CD8-positive, alpha-beta memory T cell (primary cell): ENCODE measurements around the gene BRSK1. TPM values are rescaled to one million over a fixed set of nuclear protein-coding genes. Genes with fewer than 3 reads are reported as not detected.
A peak's percentile ranks its signal among the peaks of the same experiment; 100 is the strongest.

ENCODE experiments used
- CTCF ChIA-PET: fragments of 350-600 bp; sonication (Branson Sonifier 250); formaldehyde crosslinking; loops from one replicate; lab custom pipeline; 2021; ENCODE audit warnings: antibody characterized with exemption; lab: Charles Lee
- POLR2A ChIA-PET: fragments of 350-600 bp; sonication (Branson Sonifier 250); formaldehyde crosslinking; loops from one replicate; lab custom pipeline; 2021; ENCODE audit warnings: antibody characterized with exemption; lab: Charles Lee
- DNase-seq, 5 donors: peaks; one replicate each; pipeline versions ENCODE4 v3.0.0 to v3.0.0-alpha.2; 2020 to 2022; ENCODE audit warnings: mixed read lengths in 1 of 5
- H3K27ac ChIP-seq: one replicate; pipeline ENCODE4 v1.7.0; 2013; ENCODE audit warnings: low read depth, mild to moderate bottlenecking, low read length, moderate library complexity
- H3K27me3 ChIP-seq: 2 replicates; pipeline ENCODE4 v1.7.0; 2013; ENCODE audit warnings: low read length, mild to moderate bottlenecking; ENCODE audit not compliant: insufficient read depth, poor library complexity, severe bottlenecking
- H3K36me3 ChIP-seq: 2 replicates; pipeline ENCODE4 v1.7.0; 2013; ENCODE audit warnings: mild to moderate bottlenecking, low read length, moderate library complexity; ENCODE audit not compliant: insufficient read depth
- H3K4me1 ChIP-seq: 2 replicates; pipeline ENCODE4 v1.7.0; 2013; ENCODE audit warnings: mild to moderate bottlenecking, low read length, moderate library complexity; ENCODE audit not compliant: insufficient read depth
- H3K4me3 ChIP-seq: 2 replicates; pipeline ENCODE4 v1.7.0; 2013; ENCODE audit warnings: mild to moderate bottlenecking, low read length
- H3K9me3 ChIP-seq: 2 replicates; pipeline ENCODE4 v1.7.0; 2013; ENCODE audit warnings: mild to moderate bottlenecking, low read length
- H3K27ac Mint-ChIP-seq, 8 donors: one replicate each; pipeline ENCODE4 v1.8.0; 2020 to 2021; ENCODE audit warnings: mixed read lengths in 8 of 8, mild to moderate bottlenecking in 6 of 8, inconsistent platforms in 3 of 8, moderate library complexity in 3 of 8
- H3K27me3 Mint-ChIP-seq, 2 donors: one replicate each; pipeline ENCODE4 v1.8.0; 2020 to 2021; ENCODE audit warnings: mixed read lengths in 2 of 2, mild to moderate bottlenecking in 1 of 2, moderate library complexity in 1 of 2
- H3K36me3 Mint-ChIP-seq, 3 donors: one replicate each; pipeline ENCODE4 v1.8.0; 2020 to 2021; ENCODE audit warnings: mixed read lengths in 3 of 3, inconsistent platforms in 1 of 3, mild to moderate bottlenecking in 1 of 3
- H3K4me1 Mint-ChIP-seq, 3 donors: one replicate each; pipeline ENCODE4 v1.8.0; 2020 to 2021; ENCODE audit warnings: mixed read lengths in 3 of 3, inconsistent platforms in 1 of 3, mild to moderate bottlenecking in 1 of 3
- H3K4me3 Mint-ChIP-seq, 7 donors: one replicate each; pipeline ENCODE4 v1.8.0; 2020 to 2021; ENCODE audit warnings: mixed read lengths in 7 of 7, mild to moderate bottlenecking in 6 of 7, moderate library complexity in 4 of 7, inconsistent platforms in 2 of 7
- H3K9me3 Mint-ChIP-seq, 5 donors: one replicate each; pipeline ENCODE4 v1.8.0; 2020 to 2022; ENCODE audit warnings: mixed read lengths in 5 of 5, mild to moderate bottlenecking in 3 of 5, moderate library complexity in 2 of 5, inconsistent platforms in 1 of 5
- polyA plus RNA-seq: library from polyadenylated mRNA; unstranded; fragments of 300-500 nt; fragmentation: Illumina TruSeq; gene quantifications from one replicate; pipeline ENCODE4 v1.2.3, GENCODE V29; 2021
- total RNA-seq, 2 experiments: library from RNA; stranded (reverse); gene quantifications; one replicate each; pipeline ENCODE4 v1.2.3, GENCODE V29; 2021

BRSK1 gene
- total and polyA plus RNA-seq, 3 experiments from 2014 or later, result 0.82 to 5.7 (median 4.1) TPM

- H3K27me3 ChIP-seq, result no peaks in the 10 kb centered on the region
- DNase-seq, result no peak
These were observed 75.4 kb downstream of the BRSK1 start for GRCh38 chr19:55358943-55359908.

GRCh38 chr19:55360902-55361301 is 77.1 kb downstream of the BRSK1 start:
- Histone ChIP-seq H3K27ac (no peak overlapping the region), H3K27me3 (no peaks in the 10 kb centered on the region), H3K4me3 (no peak overlapping the region), H3K9me3 (no peaks in the 10 kb centered on the region), H3K36me3 (no peaks in the 10 kb centered on the region), H3K4me1 (no peaks in the 10 kb centered on the region)
- no peaks in the 10 kb centered on the region for H3K9me3 Mint-ChIP-seq
- H3K36me3 Mint-ChIP-seq, result no peaks in the 10 kb centered on the region
- CTCF ChIA-PET, result no interaction called here
- H3K27ac Mint-ChIP-seq, result no peak overlapping the region
- H3K4me3 Mint-ChIP-seq, result no peak overlapping the region
- no peak for DNase-seq
- peaks cover 0 to 12% of the 10 kb centered on the region in 2 donors for H3K27me3 Mint-ChIP-seq
- POLR2A ChIA-PET, result no interaction called here
- no peaks in the 10 kb centered on the region for H3K4me1 Mint-ChIP-seq

More at GRCh38 chr19:55358943-55359908, 75.4 kb downstream of the BRSK1 start:
- no peaks in the 10 kb centered on the region for H3K36me3 ChIP-seq
- Mint-ChIP-seq H3K27ac (peak overlapping the region in 1 of 8 donors; percentile 65), H3K36me3 (no peaks in the 10 kb centered on the region), H3K4me3 (no peak overlapping the region), H3K27me3 (peaks cover 0 to 12% of the 10 kb centered on the region in 2 donors), H3K9me3 (no peaks in the 10 kb centered on the region), H3K4me1 (peaks cover 0 to 5% (median 0%) of the 10 kb centered on the region in 3 donors)
- no peaks in the 10 kb centered on the region for H3K4me1 ChIP-seq
- ChIA-PET POLR2A (interaction anchor here (0.7 kb wide), 1 partner anchor 54 kb away, joined by 3 read pairs; no protein-coding TSS in a partner anchor), CTCF (no interaction called here)
- H3K9me3 ChIP-seq, result no peaks in the 10 kb centered on the region
- H3K4me3 ChIP-seq, result no peak overlapping the region
- no peak overlapping the region for H3K27ac ChIP-seq

Other genes starting within 250 kb of the BRSK1 start
- not detected for gene GP6, start 245.7 kb upstream of the BRSK1 start, total RNA-seq
- gene GP6, start 245.7 kb upstream of the BRSK1 start, polyA plus RNA-seq, result 0.21 TPM
- gene RDH13, start 220.8 kb upstream of the BRSK1 start, total RNA-seq, result 10 to 100 TPM; 21.4 to 22.2 TPM
- 15.8 TPM for gene RDH13, start 220.8 kb upstream of the BRSK1 start, polyA plus RNA-seq
- gene EPS8L1, start 208.1 kb upstream of the BRSK1 start, total RNA-seq, result under 1 TPM; 0.27 to 0.74 TPM
- 0.28 TPM for gene EPS8L1, start 208.1 kb upstream of the BRSK1 start, polyA plus RNA-seq
- 10 to 100 TPM; 95.4 to 98.3 TPM for gene PPP1R12C, start 166.4 kb upstream of the BRSK1 start, total RNA-seq
- 7.7 TPM for gene PPP1R12C, start 166.4 kb upstream of the BRSK1 start, polyA plus RNA-seq
- gene TNNT1, start 134.8 kb upstream of the BRSK1 start, total RNA-seq, result not detected
- not detected for gene TNNT1, start 134.8 kb upstream of the BRSK1 start, polyA plus RNA-seq
- gene TNNI3, start 126.3 kb upstream of the BRSK1 start, total RNA-seq, result not detected
- gene TNNI3, start 126.3 kb upstream of the BRSK1 start, polyA plus RNA-seq, result not detected
- under 1 TPM in 1 of 2 experiments, not detected in 1; 0.27 TPM for gene DNAAF3, start 117.4 kb upstream of the BRSK1 start, total RNA-seq
- gene DNAAF3, start 117.4 kb upstream of the BRSK1 start, polyA plus RNA-seq, result not detected
- not detected for gene SYT5, start 103.7 kb upstream of the BRSK1 start, total RNA-seq
- 0.37 TPM for gene SYT5, start 103.7 kb upstream of the BRSK1 start, polyA plus RNA-seq
- not detected for gene PTPRH, start 74.5 kb upstream of the BRSK1 start, total RNA-seq
- not detected for gene PTPRH, start 74.5 kb upstream of the BRSK1 start, polyA plus RNA-seq
- 10 to 100 TPM in 1 of 2 experiments, 1 to 10 TPM in 1; 8.5 to 10.3 TPM for gene TMEM86B, start 55.2 kb upstream of the BRSK1 start, total RNA-seq
- gene TMEM86B, start 55.2 kb upstream of the BRSK1 start, polyA plus RNA-seq, result 2.9 TPM
- gene PPP6R1, start 25.0 kb upstream of the BRSK1 start, total RNA-seq, result 100 to 1,000 TPM; 216 to 225 TPM
- gene PPP6R1, start 25.0 kb upstream of the BRSK1 start, polyA plus RNA-seq, result 143 TPM
- 10 to 100 TPM; 82.9 to 84.1 TPM for gene HSPBP1, start 3.9 kb upstream of the BRSK1 start, total RNA-seq
- 46.4 TPM for gene HSPBP1, start 3.9 kb upstream of the BRSK1 start, polyA plus RNA-seq
- under 1 TPM in 1 of 2 experiments, not detected in 1; 0.53 TPM for gene TMEM150B, start 41.3 kb downstream of the BRSK1 start, total RNA-seq
- gene TMEM150B, start 41.3 kb downstream of the BRSK1 start, polyA plus RNA-seq, result not detected
- 10 to 100 TPM; 14.6 to 15.0 TPM for gene KMT5C, start 55.9 kb downstream of the BRSK1 start, total RNA-seq
- gene KMT5C, start 55.9 kb downstream of the BRSK1 start, polyA plus RNA-seq, result 1.6 TPM
- not detected for gene COX6B2, start 70.7 kb downstream of the BRSK1 start, total RNA-seq
- not detected for gene COX6B2, start 70.7 kb downstream of the BRSK1 start, polyA plus RNA-seq
- not detected for gene GARIN5B, start 79.3 kb downstream of the BRSK1 start, total RNA-seq
- gene GARIN5B, start 79.3 kb downstream of the BRSK1 start, polyA plus RNA-seq, result not detected
- under 1 TPM; 0.27 to 0.37 TPM for gene IL11, start 86.5 kb downstream of the BRSK1 start, total RNA-seq
- not detected for gene IL11, start 86.5 kb downstream of the BRSK1 start, polyA plus RNA-seq
- gene TMEM190, start 92.8 kb downstream of the BRSK1 start, total RNA-seq, result not detected
- gene TMEM190, start 92.8 kb downstream of the BRSK1 start, polyA plus RNA-seq, result not detected
- gene TMEM238, start 100.3 kb downstream of the BRSK1 start, total RNA-seq, result 10 to 100 TPM; 13.3 to 14.1 TPM
- gene TMEM238, start 100.3 kb downstream of the BRSK1 start, polyA plus RNA-seq, result 1.9 TPM
- gene RPL28, start 101.9 kb downstream of the BRSK1 start, total RNA-seq, result 1,000 to 10,000 TPM; 2,376 to 2,381 TPM
- gene RPL28, start 101.9 kb downstream of the BRSK1 start, polyA plus RNA-seq, result 615 TPM
- gene UBE2S, start 123.8 kb downstream of the BRSK1 start, total RNA-seq, result 100 to 1,000 TPM; 263 to 291 TPM
- 42.5 TPM for gene UBE2S, start 123.8 kb downstream of the BRSK1 start, polyA plus RNA-seq
- not detected for gene SHISA7, start 159.3 kb downstream of the BRSK1 start, total RNA-seq
- not detected for gene SHISA7, start 159.3 kb downstream of the BRSK1 start, polyA plus RNA-seq
- gene ISOC2, start 177.6 kb downstream of the BRSK1 start, total RNA-seq, result 10 to 100 TPM; 33.7 to 38.8 TPM
- gene ISOC2, start 177.6 kb downstream of the BRSK1 start, polyA plus RNA-seq, result 32.0 TPM
- not detected for gene C19orf85, start 180.8 kb downstream of the BRSK1 start, total RNA-seq
- not detected for gene C19orf85, start 180.8 kb downstream of the BRSK1 start, polyA plus RNA-seq
- gene ZNF628, start 192.6 kb downstream of the BRSK1 start, total RNA-seq, result 1 to 10 TPM; 8.3 to 8.7 TPM
- gene ZNF628, start 192.6 kb downstream of the BRSK1 start, polyA plus RNA-seq, result 0.36 TPM
- gene NAT14, start 201.2 kb downstream of the BRSK1 start, total RNA-seq, result 10 to 100 TPM; 27.5 to 28.4 TPM
- 7.0 TPM for gene NAT14, start 201.2 kb downstream of the BRSK1 start, polyA plus RNA-seq
- gene SSC5D, start 204.4 kb downstream of the BRSK1 start, total RNA-seq, result 1 to 10 TPM in 1 of 2 experiments, under 1 TPM in 1; 0.35 to 1.2 TPM
- gene SSC5D, start 204.4 kb downstream of the BRSK1 start, polyA plus RNA-seq, result not detected